Measurements from ENCODE around the gene ZFP42.
"Not testable (repeated sequence)": the region's sequence is repeated elsewhere in the genome, so short reads cannot be mapped to it uniquely, and the experiment has no call there.

The ZFP42 gene

GRCh38 chr4:188021548-188022249 lies 26.1 kb downstream of the ZFP42 start:
- DNase-seq (ENCODE audit: low spot score), result peak; percentile 76

- DNase-seq (ENCODE audit: low spot score), result no peak
These were observed 28.1 kb downstream of the ZFP42 start for GRCh38 chr4:188023682-188024081.

DNA sequence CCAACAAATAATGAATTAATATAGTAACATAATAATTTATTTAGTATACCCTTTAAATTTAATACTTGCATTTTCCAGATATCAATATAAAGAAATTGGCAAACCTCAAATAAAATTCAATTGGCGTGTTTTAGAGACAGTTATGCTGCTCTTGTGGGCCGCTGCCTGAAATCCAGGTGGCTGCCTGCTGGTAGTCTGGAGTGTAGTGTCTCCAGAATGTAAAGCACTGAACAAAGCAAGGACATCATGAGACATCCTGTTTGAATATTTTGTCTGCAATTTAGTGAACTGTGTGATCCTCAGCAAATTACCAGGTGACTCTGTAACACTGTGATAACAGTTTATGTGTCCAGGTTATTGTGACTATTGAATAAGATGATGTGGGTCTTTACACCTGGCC lies 29.9 kb downstream of the ZFP42 start:
- DNase-seq (ENCODE audit: low spot score), result no peak

DNA sequence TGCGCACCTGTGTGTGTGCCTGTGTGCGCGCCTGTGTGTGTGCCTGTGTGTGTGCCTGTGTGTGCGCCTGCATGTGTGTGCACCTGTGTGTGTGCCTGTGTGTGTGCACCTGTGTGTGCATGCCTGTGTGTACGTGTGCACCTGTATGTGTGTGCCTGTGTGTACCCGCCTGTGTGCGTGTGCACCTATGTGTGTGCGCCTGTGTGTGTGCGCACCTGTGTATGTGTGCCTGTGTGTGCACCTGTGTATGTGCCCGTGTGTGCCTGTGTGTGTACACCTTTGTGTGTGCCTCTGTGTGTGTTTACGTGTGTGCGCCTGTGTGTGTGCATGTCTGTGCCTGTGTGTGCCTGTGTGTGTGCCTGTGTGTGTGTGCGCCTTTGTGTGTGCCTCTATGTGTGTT lies 33.5 kb downstream of the ZFP42 start:
- no peak for DNase-seq (ENCODE audit: low spot score)

DNA sequence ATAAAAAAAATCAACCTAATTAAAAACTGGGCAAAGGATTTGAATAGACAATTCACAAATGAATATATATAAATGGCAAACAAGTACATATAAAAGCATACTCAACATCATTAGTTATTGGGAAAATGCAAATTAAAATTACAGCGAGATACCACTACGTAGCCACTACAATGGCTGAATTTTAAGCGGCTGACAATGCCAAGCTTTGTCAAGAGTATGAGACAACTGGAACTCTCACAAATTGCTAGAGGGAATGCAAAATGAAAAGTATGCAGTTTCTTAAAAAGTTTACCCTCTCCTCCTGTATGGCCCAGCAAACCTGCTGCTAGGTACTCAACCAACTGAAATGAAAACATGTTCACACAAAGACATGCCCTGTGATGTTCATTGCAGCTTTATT lies 34.8 kb downstream of the ZFP42 start:
- no peak for DNase-seq (ENCODE audit: low spot score)

DNA sequence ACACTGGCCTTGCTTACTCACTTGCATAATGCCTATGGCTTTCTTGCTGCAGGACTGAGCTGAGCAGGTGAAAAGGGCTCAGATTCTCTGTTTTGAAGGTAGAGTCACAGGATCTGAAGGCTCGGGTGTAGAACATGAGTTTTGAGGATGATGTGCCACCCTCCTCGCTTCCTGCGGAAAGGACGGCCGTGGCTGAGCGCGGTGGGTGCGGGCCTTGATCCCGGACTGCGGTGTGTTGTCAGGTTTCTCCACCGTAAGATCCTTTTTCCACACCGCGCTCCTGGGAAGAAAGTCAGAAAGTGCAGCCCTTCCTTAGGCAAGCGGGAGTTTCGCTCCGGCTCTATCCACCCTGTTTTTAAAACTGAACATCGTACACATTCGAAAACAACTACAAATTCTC lies 36.2 kb downstream of the ZFP42 start:
- no peak for DNase-seq (ENCODE audit: low spot score)

DNA sequence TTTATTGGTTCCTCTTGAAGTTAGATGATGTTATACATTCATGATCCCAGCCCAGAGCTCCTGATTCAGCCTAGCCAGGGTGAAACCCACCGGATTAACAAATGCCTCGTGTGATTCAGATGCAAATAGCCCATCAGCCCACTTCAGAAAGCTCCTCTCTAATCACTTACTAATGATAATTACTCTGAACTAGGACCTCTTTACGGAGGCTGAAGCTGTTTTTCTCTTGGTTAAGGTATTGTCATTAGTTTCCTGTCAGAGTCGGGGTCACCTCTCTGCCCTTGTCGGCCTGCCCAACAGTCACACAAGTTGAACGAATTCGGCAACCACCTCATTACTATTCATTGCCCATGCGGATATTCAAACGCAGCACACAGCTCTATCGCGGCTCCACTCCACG lies 36.6 kb downstream of the ZFP42 start:
- DNase-seq (ENCODE audit: low spot score), result no peak

- DNase-seq (ENCODE audit: low spot score), result no peak
These were observed 37.0 kb downstream of the ZFP42 start for GRCh38 chr4:188032583-188032982.

GRCh38 chr4:188037003-188037713 lies 41.6 kb downstream of the ZFP42 start:
- no peak for DNase-seq (ENCODE audit: low spot score)

- no peak for DNase-seq (ENCODE audit: low spot score)
These were observed 46.1 kb downstream of the ZFP42 start for GRCh38 chr4:188041721-188042120.

- DNase-seq (ENCODE audit: low spot score), result no peak
These were observed 46.6 kb downstream of the ZFP42 start for GRCh38 chr4:188042191-188042590.

- DNase-seq (ENCODE audit: low spot score), result no peak
These were observed 47.6 kb downstream of the ZFP42 start for GRCh38 chr4:188043154-188043553.

DNA sequence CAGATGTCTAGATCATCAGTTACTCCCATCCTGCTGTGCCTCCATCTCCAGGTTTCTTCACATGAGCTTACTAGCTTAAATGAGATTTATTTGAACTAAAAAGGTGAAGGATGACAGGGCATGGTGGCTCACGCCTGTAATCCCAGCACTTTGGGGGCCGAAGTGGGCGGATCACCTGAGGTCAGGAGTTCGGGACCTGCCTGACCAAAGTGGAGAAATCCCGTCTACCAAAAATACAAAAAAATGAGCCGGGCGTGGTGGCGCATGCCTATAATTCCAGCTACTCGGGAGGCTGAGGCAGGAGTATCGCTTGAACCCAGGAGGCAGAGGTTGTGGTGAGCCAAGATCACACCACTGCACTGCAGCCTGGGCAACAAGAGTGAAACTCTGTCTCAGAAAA lies 49.9 kb downstream of the ZFP42 start:
- not testable (repeated sequence) for DNase-seq (ENCODE audit: low spot score)

DNA sequence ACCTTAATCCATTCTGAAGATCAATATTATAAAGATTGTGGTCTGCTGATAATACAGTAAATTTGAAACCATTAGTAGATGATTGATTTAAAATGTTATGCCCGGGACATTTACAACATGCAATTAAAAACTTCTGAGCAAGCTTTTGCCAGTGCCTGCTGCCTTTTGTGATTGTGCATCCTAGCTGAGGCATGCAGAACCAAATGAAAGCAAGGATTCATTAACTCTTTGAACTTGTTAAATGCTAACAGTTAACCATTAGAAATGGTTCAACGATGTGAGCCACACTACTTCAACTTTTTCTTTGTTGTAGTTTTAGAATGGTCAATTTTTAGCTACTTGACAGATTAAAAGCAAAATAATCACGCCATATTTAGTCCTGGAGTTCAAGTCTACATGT lies 51.1 kb downstream of the ZFP42 start:
- DNase-seq (ENCODE audit: low spot score), result no peak

GRCh38 chr4:188053302-188053701 lies 57.7 kb downstream of the ZFP42 start:
- no peak for DNase-seq (ENCODE audit: low spot score)
